Activated effector memory CD4-positive, alpha-beta T cell treated with anti-CD3 and anti-CD28 coated beads, Interleukin-2, amount 50 U/mL, for 16 hours (primary cell): ENCODE measurements around the gene TMEM234.

Source experiments
- DNase-seq: peaks from one replicate; pipeline ENCODE4 v3.0.0-alpha.2; 2020

The TMEM234 gene

GRCh38 chr1:32170991-32171390 is 51.2 kb downstream of the TMEM234 start:
- DNase-seq = no peak
